ENCODE results near the gene TAS1R3.
"Not testable (repeated sequence)": the region's sequence is repeated elsewhere in the genome, so short reads cannot be mapped to it uniquely, and the experiment has no call there.

Gene TAS1R3

DNA sequence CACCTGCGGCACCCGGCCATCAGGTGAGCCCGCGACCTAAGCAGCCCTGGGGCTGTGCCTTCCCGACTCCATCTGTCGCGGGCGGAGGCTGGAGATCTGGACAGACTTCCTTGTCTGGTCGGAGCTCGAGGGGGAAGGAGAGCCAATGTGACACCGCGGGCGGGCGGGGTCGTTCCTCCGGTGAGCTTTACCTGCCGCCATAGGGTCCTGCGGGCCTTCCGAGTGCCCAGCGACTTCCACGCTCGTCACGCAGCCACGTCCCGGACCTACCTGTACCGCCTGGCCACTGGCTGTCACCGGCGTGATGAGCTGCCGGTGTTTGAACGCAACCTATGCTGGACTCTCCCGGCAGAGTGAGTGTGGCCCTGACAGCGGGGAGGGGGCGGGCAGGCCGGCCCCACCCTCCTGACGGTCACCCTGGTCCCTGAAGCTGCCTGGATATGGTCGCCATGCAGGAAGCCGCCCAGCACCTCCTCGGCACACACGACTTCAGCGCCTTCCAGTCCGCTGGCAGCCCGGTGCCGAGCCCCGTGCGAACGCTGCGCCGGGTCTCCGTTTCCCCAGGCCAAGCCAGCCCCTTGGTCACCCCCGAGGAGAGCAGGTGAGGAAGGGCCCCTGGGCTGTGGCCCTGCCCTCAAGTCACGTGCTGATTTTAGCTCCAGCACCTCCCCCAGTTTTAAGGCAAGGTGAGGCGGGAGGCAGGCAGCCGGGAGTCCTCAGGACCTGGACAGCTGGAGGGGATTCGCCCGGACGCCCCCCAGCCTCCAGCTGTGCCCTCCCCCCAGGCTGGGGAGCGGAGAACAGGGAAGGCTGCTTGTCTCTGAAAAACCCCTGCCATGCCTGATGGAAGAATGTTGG lies 21.6 kb upstream of the TAS1R3 start:
- no peak for DNase-seq

GRCh38 chr1:1310109-1310385 lies 21.0 kb upstream of the TAS1R3 start:
- no peak for DNase-seq

- no peak for DNase-seq
Observed at GRCh38 chr1:1310476-1311053, 20.5 kb upstream of the TAS1R3 start.

DNA sequence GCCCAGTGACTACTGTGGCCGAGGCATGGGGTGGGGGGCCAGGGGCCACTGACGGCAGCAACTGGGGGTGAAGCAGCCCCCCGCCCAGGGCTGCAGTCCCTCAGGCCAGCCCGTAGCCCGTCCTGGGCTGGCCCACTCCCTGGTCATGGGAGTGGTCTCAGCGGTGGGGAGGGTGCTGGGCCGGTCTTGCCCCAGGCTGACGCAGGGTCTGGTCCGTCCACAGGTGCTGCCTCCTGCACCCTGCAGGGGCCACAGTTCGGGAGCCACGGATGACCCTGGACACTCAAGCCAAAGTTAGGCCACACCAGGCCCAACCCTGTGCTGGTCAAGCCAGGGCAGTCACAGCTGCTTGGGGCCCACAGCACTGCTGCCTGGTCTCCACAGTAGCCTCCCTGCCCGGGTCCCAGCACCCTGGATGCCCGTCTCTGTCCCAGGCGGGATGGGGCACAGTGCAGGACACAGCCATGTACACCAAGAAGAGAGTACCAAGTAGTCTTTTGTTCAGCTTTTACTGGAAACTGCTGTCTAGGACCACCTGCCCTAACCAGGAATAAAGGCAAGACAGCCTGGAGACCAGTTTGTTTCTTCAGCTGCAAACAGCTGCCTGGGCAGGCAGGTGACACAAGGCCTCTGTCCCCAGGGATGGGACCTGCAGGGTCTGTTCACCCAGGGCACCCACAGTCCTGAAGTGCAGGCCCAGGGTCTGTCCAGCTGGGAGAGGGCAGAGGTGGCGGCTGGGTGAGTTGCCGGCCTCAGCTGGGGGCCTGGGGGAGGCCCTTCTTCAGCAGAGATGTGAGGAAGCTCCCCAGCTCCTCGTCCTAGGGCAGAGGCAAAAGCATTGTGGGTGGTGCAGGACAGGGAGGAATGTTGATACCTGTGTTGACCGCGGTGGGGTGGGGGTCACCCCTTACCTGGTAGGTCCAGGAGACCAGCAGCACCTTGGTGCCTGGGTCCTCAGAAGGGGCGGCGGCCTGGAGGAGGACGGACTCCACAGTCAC lies 19.7 kb upstream of the TAS1R3 start:
- DNase-seq, result no peak

DNA sequence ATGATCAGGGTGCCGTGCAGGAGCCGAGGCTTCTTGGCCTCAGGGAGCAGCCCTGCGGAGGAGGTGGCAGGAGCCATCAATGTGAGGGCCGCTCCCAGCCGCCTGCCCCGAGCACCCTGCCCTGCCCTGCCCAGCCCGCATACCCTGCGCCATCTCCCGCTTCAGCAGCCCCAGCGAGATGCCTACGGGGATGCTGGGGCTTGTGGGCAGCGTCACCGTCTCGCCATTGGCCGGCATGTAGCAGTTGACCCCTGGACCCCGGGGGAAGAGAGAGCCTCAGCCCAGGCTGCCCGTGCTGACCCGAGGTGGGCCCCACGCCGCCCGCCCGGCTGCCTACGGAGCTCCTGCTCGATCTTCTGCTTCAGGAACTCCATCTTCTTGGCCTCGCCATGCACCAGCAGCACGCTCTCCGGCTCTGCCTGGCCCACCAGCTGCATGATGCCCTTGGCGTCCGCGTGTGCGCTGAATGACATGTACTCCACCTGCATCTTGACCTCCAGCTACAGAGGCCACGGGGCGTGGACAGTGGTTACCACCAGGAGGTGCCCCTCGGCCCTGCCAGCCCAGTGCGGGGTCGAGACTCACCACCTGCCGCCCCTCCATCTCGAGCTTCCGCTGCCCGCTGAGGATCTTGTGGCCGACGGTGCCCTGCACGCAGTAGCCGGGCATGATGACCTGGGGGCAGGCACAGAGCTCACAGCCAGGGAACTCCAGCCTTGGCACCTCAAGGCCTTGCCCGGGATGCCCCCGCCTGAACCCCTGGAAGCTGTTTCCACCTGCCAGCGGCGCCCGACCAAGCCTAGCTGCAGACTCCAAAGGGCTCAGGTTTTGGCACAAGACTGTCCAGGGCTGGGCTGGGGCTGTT lies 18.4 kb upstream of the TAS1R3 start:
- no peak for DNase-seq

- no peak for DNase-seq
Observed at GRCh38 chr1:1313500-1314236, 17.4 kb upstream of the TAS1R3 start.

- DNase-seq, result no peak
Observed at GRCh38 chr1:1314237-1314586, 16.9 kb upstream of the TAS1R3 start.

DNA sequence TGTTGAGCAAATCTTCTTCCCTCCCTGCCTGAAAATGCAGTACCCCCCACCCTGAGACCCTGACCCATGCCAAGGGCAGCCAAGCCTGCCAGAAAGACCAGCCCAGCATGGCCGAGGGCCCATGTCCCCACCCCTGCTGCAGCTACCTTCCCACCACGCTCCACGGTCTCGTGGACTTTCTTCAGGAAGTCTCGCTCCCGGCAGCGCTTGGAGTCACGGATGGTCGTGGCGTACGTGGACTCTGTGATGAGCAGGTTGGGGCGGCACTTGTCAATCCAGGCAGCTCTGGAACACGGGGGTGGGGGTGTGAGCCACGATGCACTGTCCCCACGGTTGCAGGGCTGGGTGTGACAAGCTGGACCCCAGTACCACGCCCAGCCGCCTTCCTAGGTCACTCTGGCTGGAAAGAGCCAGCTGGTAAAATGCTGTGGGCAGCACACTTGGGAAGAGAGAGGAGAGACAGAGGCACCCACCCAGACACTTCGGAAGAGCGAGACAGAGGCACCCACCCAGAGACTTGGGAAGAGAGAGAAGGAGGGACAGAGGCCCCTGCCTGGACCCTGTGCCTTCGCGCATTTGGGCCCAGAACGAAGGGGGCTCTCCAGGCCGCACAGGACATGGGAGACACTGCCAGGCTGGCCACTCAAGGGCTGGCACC lies 16.3 kb upstream of the TAS1R3 start:
- DNase-seq, result no peak

GRCh38 chr1:1315435-1315954 lies 15.6 kb upstream of the TAS1R3 start:
- DNase-seq, result no peak

- not testable (repeated sequence) for DNase-seq
Observed at GRCh38 chr1:1316199-1316598, 14.9 kb upstream of the TAS1R3 start.

- DNase-seq, result no peak
Observed at GRCh38 chr1:1317420-1317819, 13.7 kb upstream of the TAS1R3 start.

DNA sequence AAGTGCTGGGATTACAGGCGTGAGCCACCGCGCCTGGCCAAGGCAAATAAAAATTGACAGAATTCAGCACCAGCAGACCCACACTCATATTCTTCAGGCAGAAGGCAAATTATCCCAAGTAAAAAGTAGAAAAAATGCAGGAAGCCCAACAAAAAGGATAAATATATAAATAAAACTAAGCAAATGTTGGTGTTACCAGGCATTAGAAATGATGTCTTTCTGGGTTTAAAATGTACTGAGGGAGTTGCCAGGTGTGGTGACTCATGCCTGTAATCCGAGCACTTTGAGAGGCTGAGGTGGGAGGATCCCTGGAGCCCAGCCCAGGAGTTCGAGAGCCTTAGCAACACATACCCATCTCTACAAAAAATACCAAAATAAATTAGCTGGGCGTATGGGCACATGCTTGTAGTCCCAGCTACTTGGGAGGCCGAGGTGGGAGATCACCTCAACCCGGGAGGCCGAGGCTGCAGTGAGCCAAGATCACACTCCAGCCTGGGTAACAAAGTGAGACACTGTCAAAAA lies 12.9 kb upstream of the TAS1R3 start:
- peak; percentile 74 for DNase-seq

- no peak for DNase-seq
Observed at GRCh38 chr1:1318777-1319645, 12.1 kb upstream of the TAS1R3 start.

GRCh38 chr1:1319646-1319941 lies 11.5 kb upstream of the TAS1R3 start:
- no peak for DNase-seq

DNA sequence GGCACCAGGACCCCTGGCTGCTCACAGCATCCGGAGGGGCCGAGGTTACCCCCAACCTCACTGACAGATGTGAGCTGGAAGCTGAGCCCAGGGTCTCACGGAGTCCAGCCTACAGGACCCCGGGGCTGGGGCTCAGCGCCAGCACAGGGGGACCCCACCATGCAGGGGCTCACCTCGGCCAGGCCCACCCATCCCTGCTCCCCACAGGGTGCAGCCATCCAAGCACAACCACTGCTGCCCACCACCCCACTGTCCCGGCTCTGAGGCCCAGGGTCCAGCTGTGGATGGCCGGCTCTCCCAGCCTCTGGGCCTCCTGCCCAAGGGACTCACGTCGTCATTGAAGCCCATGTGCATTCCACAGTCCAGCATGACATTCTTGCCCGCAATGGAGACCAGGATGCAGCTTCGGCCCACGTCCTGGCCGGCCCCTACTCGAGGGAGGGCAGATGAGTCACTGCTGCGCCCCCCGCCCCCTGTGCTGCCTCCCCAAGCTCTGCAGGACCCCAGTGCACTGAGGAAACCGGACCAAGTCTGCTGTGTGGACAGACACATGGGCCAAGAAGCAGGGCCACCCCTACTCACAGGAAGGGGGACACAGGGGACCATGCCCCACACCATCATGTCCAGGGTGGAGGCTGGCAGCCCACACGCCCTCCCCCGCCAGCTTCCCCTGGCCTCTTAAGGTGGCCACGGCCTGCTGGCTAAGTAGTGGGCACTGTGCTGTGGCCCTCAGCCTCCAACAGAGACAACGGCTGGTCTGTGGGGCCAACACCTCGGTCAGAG lies 10.2 kb upstream of the TAS1R3 start:
- no peak for DNase-seq

GRCh38 chr1:1321477-1321876 lies 9.6 kb upstream of the TAS1R3 start:
- DNase-seq, result no peak

DNA sequence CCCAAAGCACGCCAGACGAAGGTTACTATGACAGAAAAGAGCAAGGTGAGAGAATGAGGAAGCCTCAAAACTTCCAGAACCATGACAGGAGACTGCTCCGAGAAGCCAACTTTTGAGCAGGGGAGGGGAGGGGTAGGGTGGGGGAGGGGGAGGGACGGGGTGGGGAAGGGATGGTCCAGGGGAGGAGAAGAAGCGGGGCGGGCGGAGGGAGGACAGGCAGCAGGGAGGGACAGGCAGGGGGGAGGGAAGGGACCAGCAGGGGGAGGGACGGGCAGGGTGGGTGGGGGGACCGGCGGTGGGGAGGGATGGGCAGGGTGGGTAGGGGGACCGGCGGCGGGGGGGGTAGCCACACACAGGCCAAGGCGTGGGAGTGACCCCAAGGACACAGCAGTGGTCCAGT lies 8.7 kb upstream of the TAS1R3 start:
- no peak for DNase-seq

GRCh38 chr1:1322952-1323351 lies 8.1 kb upstream of the TAS1R3 start:
- DNase-seq, result no peak

DNA sequence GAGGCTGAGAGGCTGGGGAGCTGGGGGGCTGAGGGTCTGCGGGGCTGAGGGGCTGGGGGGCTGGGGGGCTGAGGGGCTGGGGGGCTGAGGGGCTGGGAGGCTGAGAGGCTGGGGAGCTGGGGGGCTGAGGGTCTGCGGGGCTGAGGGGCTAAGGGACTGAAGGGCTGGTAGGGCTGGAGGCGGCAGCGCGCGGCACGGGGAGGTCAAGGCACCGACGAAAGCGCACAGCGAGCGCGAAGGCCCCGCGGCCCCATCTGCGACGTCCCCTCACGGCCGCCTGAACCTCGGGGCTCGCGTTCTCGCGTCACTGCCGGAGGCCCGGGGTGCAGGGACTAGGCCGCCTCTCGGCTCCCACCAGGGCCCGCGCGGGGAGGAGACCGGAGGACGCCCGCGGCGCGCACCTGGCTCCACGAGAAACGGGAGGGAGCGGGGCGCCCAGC lies 7.0 kb upstream of the TAS1R3 start:
- no peak for DNase-seq
